OCI-LY1 (cell line): Measurements from ENCODE around the gene MTO1.
A peak's percentile ranks its signal among the peaks of the same experiment; 100 is the strongest.
"Not testable (repeated sequence)": the region's sequence is repeated elsewhere in the genome, so short reads cannot be mapped to it uniquely, and the experiment has no call there.

Experiments used
- H2AFZ ChIP-seq: fragments of 200-600 bp; sonication (generic), shearing (Covaris generic); 2 replicates; pipeline ENCODE4 v1.6.0; 2014; ENCODE audit warnings: antibody characterized with exemption, mild to moderate bottlenecking, low read length
- H3F3A ChIP-seq: fragments of 200-600 bp; sonication (generic), shearing (Covaris generic); 2 replicates; pipeline ENCODE4 v1.6.0; 2014; ENCODE audit warnings: mild to moderate bottlenecking, antibody characterized with exemption, low read length, moderate library complexity; ENCODE audit not compliant: insufficient read depth
- H3K27ac ChIP-seq: fragments of 200-600 bp; sonication (generic); 2 replicates; pipeline ENCODE4 v1.5.1; 2014; ENCODE audit warnings: low read length, mixed run types, mild to moderate bottlenecking, low read depth; ENCODE audit not compliant: poor library complexity, severe bottlenecking
- H3K27me3 ChIP-seq: fragments of 200-600 bp; sonication (generic); 2 replicates; pipeline ENCODE4 v1.6.0; 2014; ENCODE audit warnings: antibody characterized with exemption, mild to moderate bottlenecking, low read length, moderate library complexity; ENCODE audit not compliant: insufficient read depth
- H3K36me3 ChIP-seq: fragments of 200-600 bp; sonication (generic); 2 replicates; pipeline ENCODE4 v1.6.1; 2014; ENCODE audit warnings: mild to moderate bottlenecking, antibody characterized with exemption, low read length, moderate library complexity, mixed read lengths; ENCODE audit not compliant: insufficient read depth
- H3K4me1 ChIP-seq: fragments of 200-600 bp; sonication (generic); 2 replicates; pipeline ENCODE4 v1.5.1; 2014; ENCODE audit warnings: mild to moderate bottlenecking, low read length, moderate library complexity; ENCODE audit not compliant: insufficient read depth, severe bottlenecking
- H3K4me2 ChIP-seq: fragments of 200-600 bp; sonication (generic), shearing (Covaris generic); 2 replicates; pipeline ENCODE4 v1.6.1; 2014; ENCODE audit warnings: low read length
- H3K4me3 ChIP-seq: fragments of 200-600 bp; sonication (generic); 2 replicates; pipeline ENCODE4 v1.5.1; 2014; ENCODE audit warnings: low read length, low read depth, mild to moderate bottlenecking, mixed read lengths; ENCODE audit not compliant: poor library complexity, severe bottlenecking
- H3K79me2 ChIP-seq: fragments of 200-600 bp; shearing (Covaris generic); 2 replicates; pipeline ENCODE4 v1.6.1; 2016; ENCODE audit warnings: mixed run types, low read length, mixed read lengths; ENCODE audit not compliant: insufficient read depth
- H3K9ac ChIP-seq: fragments of 200-600 bp; sonication (generic), shearing (Covaris generic); 2 replicates; pipeline ENCODE4 v1.6.1; 2014; ENCODE audit warnings: mild to moderate bottlenecking, low read length, mixed read lengths
- H3K9me2 ChIP-seq: fragments of 200-600 bp; sonication (generic), shearing (Covaris generic); 2 replicates; pipeline ENCODE4 v1.6.1; 2014; ENCODE audit warnings: low read depth, mild to moderate bottlenecking, low read length, mixed read lengths
- H3K9me3 ChIP-seq: fragments of 200-600 bp; shearing (Covaris generic); 2 replicates; pipeline ENCODE4 v1.6.1; 2014; ENCODE audit warnings: low read length, mixed read lengths
- H4K20me1 ChIP-seq: fragments of 200-600 bp; sonication (generic), shearing (Covaris generic); 2 replicates; pipeline ENCODE4 v1.6.0; 2016; ENCODE audit warnings: mild to moderate bottlenecking, low read length; ENCODE audit not compliant: insufficient read depth
- CTCF ChIP-seq: fragments of 200-600 bp; sonication (generic), shearing (Covaris generic); IDR thresholded peaks from 2 replicates; pipeline ENCODE4 v1.5.1; 2017; ENCODE audit warnings: mild to moderate bottlenecking, antibody characterized with exemption, low read length, moderate library complexity, mixed read lengths
- EZH2 ChIP-seq: fragments of 200-600 bp; sonication (generic), shearing (Covaris generic); IDR thresholded peaks from 2 replicates; pipeline ENCODE4 v1.8.0; 2017; ENCODE audit warnings: borderline replicate concordance, mixed run types, mild to moderate bottlenecking, antibody characterized with exemption, low read length, moderate library complexity, mixed read lengths

MTO1 gene

GRCh38 chr6:73451223-73452106 is 10.1 kb upstream of the MTO1 start:
- H3K4me3 ChIP-seq, result peak overlapping the region; percentile 52
- H2AFZ ChIP-seq, result peak overlapping the region; percentile 31; the same call in 1 of the 2 replicates
- no peaks in the 10 kb centered on the region for H3F3A ChIP-seq
- H3K36me3 ChIP-seq, result no peaks in the 10 kb centered on the region
- no peaks in the 10 kb centered on the region for H3K9me3 ChIP-seq
- H3K27me3 ChIP-seq, result peaks cover 5% of the 10 kb centered on the region; the same call in 1 of the 2 replicates
- no peaks in the 10 kb centered on the region for H4K20me1 ChIP-seq
- no peak for TF ChIP-seq CTCF
- TF ChIP-seq EZH2, result no peak
- peaks cover 19% of the 10 kb centered on the region for H3K4me1 ChIP-seq
- H3K4me2 ChIP-seq, result peak overlapping the region; percentile 72
- H3K9ac ChIP-seq, result peak overlapping the region; percentile 45; the same call in 1 of the 2 replicates
- H3K27ac ChIP-seq, result no peak overlapping the region
- H3K79me2 ChIP-seq, result no peaks in the 10 kb centered on the region
- H3K9me2 ChIP-seq, result no peaks in the 10 kb centered on the region

GRCh38 chr6:73452107-73452461 is 9.5 kb upstream of the MTO1 start, which contains the start of gene CGAS:
Gene CGAS, minus strand, starts transcription at chr6:73452297. Its CDS starts 116 bp downstream, at chr6:73452181.
- peaks cover 19% of the 10 kb centered on the region for H3K4me1 ChIP-seq
- H2AFZ ChIP-seq, result peak within 1 kb of the TSS; percentile 31; the same call in 1 of the 2 replicates
- H3K27me3 ChIP-seq, result peaks cover 5% of the 10 kb centered on the region; the same call in 1 of the 2 replicates
- H3K27ac ChIP-seq, result no peak within 1 kb of the TSS
- no peaks in the 10 kb centered on the region for H3K9me3 ChIP-seq
- no peak for TF ChIP-seq EZH2
- no peak for TF ChIP-seq CTCF
- H3K4me3 ChIP-seq, result peak within 1 kb of the TSS; percentile 52
- H3K9ac ChIP-seq, result peak within 1 kb of the TSS; percentile 45; the same call in 1 of the 2 replicates
- H3K9me2 ChIP-seq, result no peaks in the 10 kb centered on the region
- no peaks in the 10 kb centered on the region for H3F3A ChIP-seq
- peak within 1 kb of the TSS; percentile 72 for H3K4me2 ChIP-seq
- H3K79me2 ChIP-seq, result no peaks in the 10 kb centered on the region
- no peaks in the 10 kb centered on the region for H4K20me1 ChIP-seq
- no peaks in the 10 kb centered on the region for H3K36me3 ChIP-seq

GRCh38 chr6:73455865-73456629 is 5.5 kb upstream of the MTO1 start:
- Histone ChIP-seq H4K20me1 (no peaks in the 10 kb centered on the region), H3K9me2 (no peaks in the 10 kb centered on the region), H3K4me3 (no peak overlapping the region), H3K27me3 (peaks cover 5% of the 10 kb centered on the region; the same call in 1 of the 2 replicates), H3K36me3 (no peaks in the 10 kb centered on the region), H3F3A (no peaks in the 10 kb centered on the region), H3K4me2 (no peak overlapping the region), H3K4me1 (peaks cover 19% of the 10 kb centered on the region), H2AFZ (no peak overlapping the region), H3K9me3 (no peaks in the 10 kb centered on the region), H3K27ac (no peak overlapping the region), H3K79me2 (no peaks in the 10 kb centered on the region), H3K9ac (no peak overlapping the region)
- TF ChIP-seq CTCF (no peak), EZH2 (no peak)

- Histone ChIP-seq H3K4me1 (peaks cover 25% of the 10 kb centered on the region), H3K79me2 (peaks cover 25% of the 10 kb centered on the region), H3K36me3 (peaks cover 14% of the 10 kb centered on the region)
- H2AFZ ChIP-seq, H3K4me2 ChIP-seq, H3K9ac ChIP-seq, H3F3A ChIP-seq, H3K9me2 ChIP-seq, H4K20me1 ChIP-seq, H3K9me3 ChIP-seq, H3K27ac ChIP-seq, H3K4me3 ChIP-seq, H3K27me3 ChIP-seq: not testable (repeated sequence)
These were observed 2.1 kb upstream of the MTO1 start for GRCh38 chr6:73459474-73459873.
